Erythroblast (primary cell): ENCODE results near the gene HOXB1.

Experiments used
- GATA1 ChIP-seq: IDR thresholded peaks from 2 replicates; pipeline ENCODE4 v1.6.1; 2011; ENCODE audit warnings: low read depth, mild to moderate bottlenecking, control low read depth, low read length, moderate library complexity
- POLR2A ChIP-seq: IDR thresholded peaks from 2 replicates; pipeline ENCODE4 v1.6.1; 2011; ENCODE audit warnings: mild to moderate bottlenecking, low read length

GRCh38 chr17:48551214-48551555, 20.4 kb upstream of the HOXB1 start:
- TF ChIP-seq POLR2A = no peak
- TF ChIP-seq GATA1 = no peak
